22Rv1 (cell line): Measurements from ENCODE around the gene ITGBL1.

ENCODE experiments used
- ZFX ChIP-seq: fragments of 450-650 bp; IDR thresholded peaks from 2 replicates; pipeline ENCODE4 v1.6.1; 2017; ENCODE audit warnings: antibody characterized with exemption, borderline replicate concordance
- TF ChIP-seq, protein P1 (sequence below): fragments of 450-650 bp; IDR thresholded peaks from 2 replicates; pipeline ENCODE4 v1.5.1; 2017; ENCODE audit warnings: mild to moderate bottlenecking

DNA sequence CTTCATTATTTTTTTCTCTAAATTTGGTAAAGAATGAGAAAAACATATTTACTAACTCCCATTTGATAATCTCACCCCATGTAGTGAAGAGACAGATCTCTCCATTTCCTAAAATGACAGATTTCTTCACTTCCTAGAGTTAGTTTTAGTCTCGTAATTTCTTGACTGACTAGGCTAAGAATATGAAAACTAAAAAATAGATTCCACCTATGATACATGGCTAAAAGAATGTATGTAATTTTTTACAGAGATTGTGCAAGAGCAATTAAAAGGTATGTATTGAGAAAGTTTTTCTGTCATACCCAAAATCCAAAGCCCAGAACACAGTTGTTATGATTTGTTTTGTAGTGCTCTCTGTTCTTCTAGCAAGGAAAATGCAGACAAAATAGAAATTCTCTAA, 45.7 kb upstream of the ITGBL1 start:
- TF ChIP-seq, protein P1, sequence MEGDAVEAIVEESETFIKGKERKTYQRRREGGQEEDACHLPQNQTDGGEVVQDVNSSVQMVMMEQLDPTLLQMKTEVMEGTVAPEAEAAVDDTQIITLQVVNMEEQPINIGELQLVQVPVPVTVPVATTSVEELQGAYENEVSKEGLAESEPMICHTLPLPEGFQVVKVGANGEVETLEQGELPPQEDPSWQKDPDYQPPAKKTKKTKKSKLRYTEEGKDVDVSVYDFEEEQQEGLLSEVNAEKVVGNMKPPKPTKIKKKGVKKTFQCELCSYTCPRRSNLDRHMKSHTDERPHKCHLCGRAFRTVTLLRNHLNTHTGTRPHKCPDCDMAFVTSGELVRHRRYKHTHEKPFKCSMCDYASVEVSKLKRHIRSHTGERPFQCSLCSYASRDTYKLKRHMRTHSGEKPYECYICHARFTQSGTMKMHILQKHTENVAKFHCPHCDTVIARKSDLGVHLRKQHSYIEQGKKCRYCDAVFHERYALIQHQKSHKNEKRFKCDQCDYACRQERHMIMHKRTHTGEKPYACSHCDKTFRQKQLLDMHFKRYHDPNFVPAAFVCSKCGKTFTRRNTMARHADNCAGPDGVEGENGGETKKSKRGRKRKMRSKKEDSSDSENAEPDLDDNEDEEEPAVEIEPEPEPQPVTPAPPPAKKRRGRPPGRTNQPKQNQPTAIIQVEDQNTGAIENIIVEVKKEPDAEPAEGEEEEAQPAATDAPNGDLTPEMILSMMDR: no peak
- no peak for TF ChIP-seq ZFX
